Keratinocyte (primary cell): ENCODE measurements around the gene ARHGEF37. TPM values are rescaled to one million over a fixed set of nuclear protein-coding genes. Genes with fewer than 3 reads are reported as not detected.

Experiments
- DNase-seq: peaks from one replicate; pipeline ENCODE4 v3.0.0-alpha.2; 2011; ENCODE audit warnings: low read depth, missing footprints, low spot score
- FAIRE-seq: peaks from 2 replicates; lab custom pipeline; 2011; peaks lifted over from hg19 to GRCh38; lab: Jason Lieb, UNC
- H2AFZ ChIP-seq: 2 replicates; pipeline ENCODE4 v1.6.0; 2012; ENCODE audit warnings: low read length, control low read depth, inconsistent platforms; ENCODE audit not compliant: control insufficient read depth
- H3K27ac ChIP-seq: 2 replicates; pipeline ENCODE4 v1.5.1; 2011; ENCODE audit warnings: low read length; ENCODE audit not compliant: control insufficient read depth, insufficient read depth
- H3K27me3 ChIP-seq: 3 replicates; pipeline ENCODE4 v1.6.0; 2011; ENCODE audit warnings: low read length; ENCODE audit not compliant: control insufficient read depth, insufficient read depth; ENCODE audit errors: extremely low read depth
- H3K36me3 ChIP-seq, 2 experiments: 2 replicates in 1 of 2; 3 replicates in 1 of 2; pipeline ENCODE4 v1.5.1; 2011; ENCODE audit warnings: low read length in 2 of 2, mild to moderate bottlenecking in 1 of 2; ENCODE audit not compliant: control insufficient read depth in 2 of 2, insufficient read depth in 2 of 2; ENCODE audit errors: extremely low read depth in 1 of 2
- H3K4me1 ChIP-seq: 3 replicates; pipeline ENCODE4 v1.5.1; 2011; ENCODE audit warnings: low read length; ENCODE audit not compliant: control insufficient read depth, insufficient read depth; ENCODE audit errors: extremely low read depth
- H3K4me2 ChIP-seq: 3 replicates; pipeline ENCODE4 v1.6.0; 2011; ENCODE audit warnings: low read depth, low read length; ENCODE audit not compliant: control insufficient read depth, insufficient read depth; ENCODE audit errors: extremely low read depth
- H3K4me3 ChIP-seq, 3 experiments: fragments of 200-600 bp in 1 of 3; sonication (generic) in 1 of 3; 2 replicates in 2 of 3; 3 replicates in 1 of 3; pipeline ENCODE4 v1.5.1; 2011 to 2016; ENCODE audit warnings: low read length in 3 of 3, mild to moderate bottlenecking in 3 of 3, control low read depth in 2 of 3, inconsistent platforms in 1 of 3, low read depth in 1 of 3, mixed read lengths in 1 of 3, mixed run types in 1 of 3, moderate library complexity in 1 of 3; ENCODE audit not compliant: control insufficient read depth in 2 of 3, insufficient read depth in 2 of 3; ENCODE audit errors: extremely low read depth in 1 of 3
- H3K79me2 ChIP-seq: 2 replicates; pipeline ENCODE4 v1.6.0; 2012; ENCODE audit warnings: low read length; ENCODE audit not compliant: control insufficient read depth, insufficient read depth
- H3K9ac ChIP-seq: 3 replicates; pipeline ENCODE4 v1.6.0; 2011; ENCODE audit warnings: low read length; ENCODE audit not compliant: control insufficient read depth, insufficient read depth; ENCODE audit errors: extremely low read depth
- H3K9me1 ChIP-seq: 3 replicates; pipeline ENCODE4 v1.6.0; 2011; ENCODE audit warnings: low read length; ENCODE audit not compliant: control insufficient read depth, insufficient read depth; ENCODE audit errors: extremely low read depth
- H3K9me3 ChIP-seq: 2 replicates; pipeline ENCODE4 v1.5.1; 2012; ENCODE audit warnings: low read depth, low read length; ENCODE audit not compliant: control insufficient read depth
- H4K20me1 ChIP-seq: 3 replicates; pipeline ENCODE4 v1.6.0; 2011; ENCODE audit warnings: low read length; ENCODE audit not compliant: control insufficient read depth, insufficient read depth; ENCODE audit errors: extremely low read depth
- CTCF ChIP-seq, 3 experiments: IDR thresholded peaks in 1 of 3; conservative IDR thresholded peaks in 1 of 3; optimal IDR thresholded peaks in 1 of 3; 2 replicates in 2 of 3; 3 replicates in 1 of 3; pipeline versions ENCODE3 to v1.5.1; 2011; ENCODE audit warnings: low read length in 3 of 3, mild to moderate bottlenecking in 3 of 3, moderate library complexity in 2 of 3, control low read depth in 1 of 3, inconsistent platforms in 1 of 3; ENCODE audit not compliant: insufficient read depth in 2 of 3; ENCODE audit errors: extremely low read depth in 1 of 3
- EZH2 ChIP-seq: IDR thresholded peaks from one replicate; pipeline ENCODE4 v1.6.1; 2012; ENCODE audit warnings: inconsistent platforms, mild to moderate bottlenecking, low read length, moderate library complexity
- dilution Hi-C: fragments of 300-500 bp; cut with MboI; formaldehyde crosslinking; loops from one replicate; pipeline ENCODE4 v1.7.0; 2020; ENCODE audit warnings: low sequenced_read_pairs; ENCODE audit not compliant: extremely low pct_ligation_motif_present
- polyA plus RNA-seq, 5 experiments: library from polyadenylated mRNA; depleted of rRNA in 3 of 5; stranded (reverse) in 3 of 5; stranded (forward) in 1 of 5; unstranded in 1 of 5; fragments of >200 nt; gene quantifications; 1 replicate in 1 of 5; 2 replicates in 3 of 5; 3 replicates in 1 of 5; pipeline versions ENCODE4 v1.2.1 to v1.2.3, GENCODE V29; 2011 to 2012; ENCODE audit warnings: missing spikeins in 2 of 5, low read depth in 1 of 5, low replicate concordance in 1 of 5

The ARHGEF37 gene
- polyA plus RNA-seq, 1 donor (not counting 4 experiments of a cell fraction or from before 2014, with no cell fraction given) = 8.7 TPM

- Histone ChIP-seq H3K27me3 (no peaks in the 10 kb centered on the region), H3K27ac (no peak overlapping the region), H3K9me3 (no peaks in the 10 kb centered on the region), H3K79me2 (no peaks in the 10 kb centered on the region), H3K4me3 (no peak overlapping the region), H3K36me3 (no peaks in the 10 kb centered on the region), H3K9me1 (no peaks in the 10 kb centered on the region), H3K4me1 (no peaks in the 10 kb centered on the region), H4K20me1 (no peaks in the 10 kb centered on the region), H3K9ac (no peak overlapping the region), H3K4me2 (no peak overlapping the region), H2AFZ (no peak overlapping the region)
- FAIRE-seq (no peak), DNase-seq (no peak)
- dilution Hi-C loops = no loop called here
- TF ChIP-seq CTCF (optimal IDR thresholded peaks at IDR 0.05 in 1 of 3, IDR thresholded peaks at IDR 0.05 in 1 of 3, conservative IDR thresholded peaks at IDR 0.05 in 1 of 3; ENCODE audit: extremely low read depth in 1 of 3, insufficient read depth in 2 of 3, low read length in 3 of 3) (no peak), EZH2 (no peak)
Measured at GRCh38 chr5:149666212-149666852, 85.0 kb downstream of the ARHGEF37 start.

GRCh38 chr5:149667084-149667828 is 86.0 kb downstream of the ARHGEF37 start:
- no peak overlapping the region for H3K9ac ChIP-seq
- H3K36me3 ChIP-seq = no peaks in the 10 kb centered on the region
- no peaks in the 10 kb centered on the region for H3K4me1 ChIP-seq
- no peak overlapping the region for H3K4me3 ChIP-seq
- no peaks in the 10 kb centered on the region for H3K79me2 ChIP-seq
- H3K27ac ChIP-seq = no peak overlapping the region
- H3K4me2 ChIP-seq = no peak overlapping the region
- TF ChIP-seq EZH2 = no peak
- peak; percentile 75 to 91 (median 78) for TF ChIP-seq CTCF (optimal IDR thresholded peaks at IDR 0.05 in 1 of 3, IDR thresholded peaks at IDR 0.05 in 1 of 3, conservative IDR thresholded peaks at IDR 0.05 in 1 of 3; ENCODE audit: extremely low read depth in 1 of 3, insufficient read depth in 2 of 3, low read length in 3 of 3)
- DNase-seq (no peak), FAIRE-seq (peak; percentile 20)
- no peaks in the 10 kb centered on the region for H3K9me3 ChIP-seq
- H2AFZ ChIP-seq = no peak overlapping the region
- H3K9me1 ChIP-seq = no peaks in the 10 kb centered on the region
- H3K27me3 ChIP-seq = no peaks in the 10 kb centered on the region
- dilution Hi-C loops = no loop called here
- no peaks in the 10 kb centered on the region for H4K20me1 ChIP-seq
